ENCODE data around the gene ATF7.

ATF7 gene

DNA sequence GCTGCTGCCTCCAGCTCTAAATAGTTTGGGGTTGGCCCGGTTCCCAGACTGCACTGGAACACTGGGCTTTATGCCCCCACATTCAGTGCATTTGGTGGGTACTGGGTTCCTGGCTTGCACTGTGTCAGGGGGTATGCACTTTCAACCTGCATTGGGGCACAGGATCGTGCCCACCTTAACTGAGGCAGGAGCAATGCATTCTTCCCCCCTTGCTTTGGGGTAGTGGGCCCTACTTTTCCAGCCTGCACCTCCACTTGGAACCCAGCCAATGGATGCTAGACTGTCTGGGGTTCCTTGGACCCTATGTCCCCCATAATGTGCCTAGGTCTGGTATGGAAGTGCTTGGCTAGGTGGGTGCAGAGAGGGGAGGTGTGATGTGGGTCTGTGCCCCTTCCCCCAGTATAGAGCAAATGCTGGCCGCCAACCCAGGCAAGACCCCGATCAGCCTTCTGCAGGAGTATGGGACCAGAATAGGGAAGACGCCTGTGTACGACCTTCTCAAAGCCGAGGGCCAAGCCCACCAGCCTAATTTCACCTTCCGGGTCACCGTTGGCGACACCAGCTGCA lies 124.5 kb downstream of the ATF7 start:
- no peak for DNase-seq (ENCODE audit: low read depth in 2 of 2)

DNA sequence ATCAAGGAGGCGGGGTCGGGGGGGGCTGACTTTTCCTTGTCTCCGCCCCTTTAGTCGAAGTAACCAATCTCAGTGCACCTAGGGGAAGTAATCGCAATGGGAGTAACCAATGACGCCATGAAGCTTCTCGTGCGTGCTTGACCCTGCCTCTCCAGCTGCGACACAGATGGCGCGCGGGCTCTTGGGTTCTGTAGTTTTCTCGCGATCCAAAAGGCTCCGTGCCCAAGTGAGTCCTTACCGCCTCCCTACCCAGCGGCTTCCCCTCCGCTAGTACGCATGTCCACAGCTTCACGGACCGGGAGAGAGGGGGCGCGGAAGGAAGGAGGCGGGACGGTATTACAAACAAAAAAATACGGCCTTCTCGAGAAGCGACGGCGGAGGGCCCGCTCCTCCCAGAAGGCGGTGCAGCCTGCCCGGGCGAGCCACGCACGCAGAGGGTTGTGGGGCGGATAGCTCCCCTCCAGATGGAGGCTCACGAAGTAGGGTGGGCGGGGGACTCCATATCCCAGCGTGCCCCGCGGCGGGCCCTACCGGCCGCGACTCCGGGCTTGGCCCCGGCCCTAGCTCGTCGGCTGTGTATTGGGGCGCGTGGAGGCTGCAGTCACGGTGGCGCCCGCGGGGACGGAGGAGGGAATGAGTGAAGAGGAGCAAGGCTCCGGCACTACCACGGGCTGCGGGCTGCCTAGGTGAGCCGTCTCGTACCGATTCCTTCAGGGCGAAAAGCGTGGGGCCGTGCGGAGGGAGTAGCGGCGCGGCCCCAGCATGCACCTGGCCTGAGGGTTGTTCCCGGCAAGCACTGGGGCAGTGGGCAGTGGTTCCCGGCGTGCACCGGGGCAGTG lies 125.2 kb downstream of the ATF7 start, which contains the start of gene TARBP2:
Gene TARBP2 (plus strand): TSS at position 508 of the 839 bp plus-strand sequence. CDS start 126 bp downstream, at position 634.
- peak; percentile 91 to 97 for DNase-seq (ENCODE audit: low read depth in 2 of 2)

DNA sequence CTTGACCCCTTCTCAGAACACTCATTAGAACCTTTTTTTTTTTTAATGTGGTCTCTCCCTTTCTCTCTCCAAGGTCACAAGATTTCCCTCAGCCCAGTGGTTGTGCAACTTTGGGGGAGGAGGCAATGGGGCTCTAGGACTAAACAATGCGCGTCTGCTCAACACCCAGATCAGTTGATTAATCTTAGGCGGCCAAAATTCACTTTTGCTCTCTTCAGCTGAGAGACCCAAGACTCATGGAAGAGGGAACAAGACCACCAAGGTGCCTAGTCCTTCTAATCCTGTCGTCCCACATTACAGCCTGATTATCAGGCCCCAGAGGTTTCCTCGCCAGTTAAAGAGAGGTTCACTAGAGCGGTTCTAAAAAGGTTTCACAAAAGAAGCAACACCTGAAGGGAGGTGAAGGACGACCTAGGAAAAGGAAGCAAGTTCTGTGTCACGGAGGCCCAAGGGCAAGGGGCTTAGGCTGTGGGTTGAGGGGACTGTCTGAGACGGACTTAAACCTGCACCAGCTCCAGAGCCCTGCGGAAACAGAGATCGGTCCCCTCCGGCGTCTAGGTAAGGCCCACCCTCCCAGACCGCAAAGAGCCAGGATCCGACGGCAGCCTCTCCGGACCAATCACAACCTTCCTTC lies 125.9 kb downstream of the ATF7 start:
- no peak for DNase-seq (ENCODE audit: low read depth in 2 of 2)

DNA sequence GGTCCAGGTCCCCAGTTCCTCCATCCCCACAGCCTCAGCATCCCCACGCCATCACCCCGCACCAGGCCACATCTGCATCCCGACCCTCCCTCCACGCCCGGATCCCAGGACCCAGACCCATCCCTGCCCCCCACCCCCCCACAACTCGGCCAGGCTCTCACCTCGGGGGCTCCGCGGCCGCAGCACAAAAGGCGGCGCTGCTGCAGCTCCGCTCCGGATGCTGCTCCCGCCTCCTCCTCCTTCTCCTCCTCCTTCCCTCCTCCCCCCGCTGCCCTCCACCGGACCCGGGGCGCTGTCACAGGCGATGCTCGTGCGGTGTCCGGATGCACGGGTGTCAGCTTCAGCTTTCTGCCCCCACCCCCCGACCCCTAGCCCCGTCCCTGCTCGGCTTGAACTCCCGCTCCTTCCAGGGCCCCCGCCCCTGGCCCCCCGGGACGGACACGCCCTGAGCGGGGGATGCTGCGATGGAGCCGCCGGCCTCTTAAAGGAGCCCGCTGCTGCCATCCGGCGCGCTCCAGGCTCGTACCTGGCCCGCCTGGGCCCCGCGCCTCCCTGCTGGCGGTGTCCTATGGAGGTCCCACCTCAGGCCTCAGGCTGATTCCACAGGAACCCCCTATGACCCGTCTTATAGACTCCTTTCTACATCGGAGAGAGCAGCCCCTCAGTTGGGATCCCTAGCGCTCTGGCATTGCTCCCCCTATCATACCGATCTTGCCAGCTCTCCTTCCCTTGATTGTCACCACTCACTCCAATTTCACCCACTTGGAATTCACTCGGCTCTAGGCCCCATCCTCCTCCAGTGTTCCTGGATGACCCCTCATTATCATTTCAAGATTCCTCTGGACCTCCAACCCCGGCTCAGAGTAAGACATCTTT lies 126.7 kb downstream of the ATF7 start, which contains the start of gene MAP3K12:
Gene MAP3K12 (minus strand): TSS at position 193 of the 876 bp plus-strand sequence. CDS start 12,067 bp downstream, outside the sequence.
- peak; percentile 49 to 51 for DNase-seq (ENCODE audit: low read depth in 2 of 2)

DNA sequence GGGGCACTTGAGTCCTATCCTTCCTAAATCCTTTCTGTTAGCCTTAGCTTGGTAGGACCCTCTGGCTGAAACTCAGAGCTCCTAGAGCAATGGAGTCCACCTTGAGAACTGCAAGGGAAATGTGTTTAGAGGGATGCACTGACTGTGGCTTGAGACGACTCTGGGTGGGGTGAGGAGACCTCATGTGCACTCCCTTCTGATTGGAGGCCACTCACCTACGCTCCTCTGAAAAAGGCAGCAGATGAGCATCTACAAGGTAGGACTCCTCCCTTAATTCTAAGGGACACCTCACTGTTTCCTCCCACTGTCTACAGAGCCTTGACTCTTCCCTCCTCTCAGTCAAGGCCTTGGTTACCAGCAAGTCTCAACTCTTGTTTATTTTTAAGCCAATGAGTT lies 127.9 kb downstream of the ATF7 start:
- DNase-seq (ENCODE audit: low read depth in 2 of 2): no peak

DNA sequence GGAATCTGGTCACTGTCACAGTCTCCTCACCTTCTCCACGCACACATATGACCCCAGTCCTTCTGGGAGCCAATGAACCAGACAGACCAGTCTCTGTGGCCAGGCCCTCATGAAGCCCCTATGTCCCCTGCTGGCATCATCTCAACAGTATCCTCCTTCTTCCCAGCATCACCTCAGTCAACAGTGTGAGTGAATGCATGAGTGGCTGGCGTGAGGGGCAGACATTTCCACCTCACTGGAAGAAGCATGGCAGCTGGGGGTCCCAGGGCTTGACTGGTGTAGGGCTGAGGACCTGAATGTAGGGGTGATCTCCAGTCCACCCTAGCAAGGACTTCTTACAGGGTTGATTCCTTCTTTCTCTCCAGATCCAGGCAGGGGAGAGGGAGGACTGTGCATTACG lies 128.7 kb downstream of the ATF7 start:
- no peak for DNase-seq (ENCODE audit: low read depth in 2 of 2)

DNA sequence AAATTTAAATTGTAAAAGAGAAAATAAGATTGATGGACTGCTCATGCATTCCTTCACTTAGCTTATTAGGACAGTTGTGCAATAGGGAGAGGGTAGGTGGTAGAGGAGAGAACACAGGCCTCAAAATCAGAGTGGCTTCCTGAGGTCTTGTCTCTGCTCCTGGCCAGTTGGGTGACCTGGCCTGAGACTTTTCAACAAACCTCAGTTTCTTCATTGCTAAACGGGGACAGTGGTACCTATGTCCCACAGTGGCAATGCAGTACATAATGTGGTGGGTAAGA lies 129.5 kb downstream of the ATF7 start:
- DNase-seq (ENCODE audit: low read depth in 2 of 2): no peak

DNA sequence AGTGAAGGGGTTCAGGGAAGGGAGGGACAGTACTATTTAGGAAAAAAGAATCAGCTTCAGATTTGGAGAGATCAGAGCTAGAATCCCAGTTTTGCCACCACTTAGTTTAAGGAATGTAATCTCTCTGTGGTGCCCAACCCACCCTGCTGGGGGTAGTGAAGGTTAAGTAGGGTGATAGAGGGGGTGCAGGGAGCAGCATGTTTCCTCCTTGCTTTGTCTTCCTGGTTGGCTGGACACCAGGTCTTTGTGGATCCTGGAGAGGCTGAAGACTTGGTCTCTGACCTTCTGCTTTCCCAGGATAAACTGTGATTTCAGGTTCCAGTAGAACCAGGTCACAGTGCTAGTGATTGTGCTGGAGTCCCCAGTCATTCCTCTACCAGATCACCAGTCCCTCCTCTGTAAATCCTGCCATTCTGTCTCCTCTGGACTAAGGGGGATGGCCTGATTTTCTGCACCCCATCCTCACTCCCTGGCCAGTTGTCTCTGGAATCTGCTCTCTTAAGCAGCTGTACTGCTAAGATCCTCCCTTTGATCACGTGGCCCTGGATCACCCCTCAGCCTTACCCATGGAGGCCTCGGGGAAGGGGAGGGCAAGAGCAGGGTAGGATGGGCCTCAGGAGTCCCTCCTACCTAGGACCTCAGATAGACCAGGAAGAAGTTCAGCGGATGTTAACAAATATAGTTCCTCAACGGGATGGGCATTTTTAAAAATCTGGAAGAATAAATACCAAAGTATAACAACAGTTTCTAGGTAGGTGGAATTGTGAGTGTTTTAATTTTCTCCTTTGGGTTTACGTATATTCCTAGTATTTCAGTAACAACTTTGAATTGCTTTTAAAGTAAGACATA lies 130.1 kb downstream of the ATF7 start:
- no peak for DNase-seq (ENCODE audit: low read depth in 2 of 2)

DNA sequence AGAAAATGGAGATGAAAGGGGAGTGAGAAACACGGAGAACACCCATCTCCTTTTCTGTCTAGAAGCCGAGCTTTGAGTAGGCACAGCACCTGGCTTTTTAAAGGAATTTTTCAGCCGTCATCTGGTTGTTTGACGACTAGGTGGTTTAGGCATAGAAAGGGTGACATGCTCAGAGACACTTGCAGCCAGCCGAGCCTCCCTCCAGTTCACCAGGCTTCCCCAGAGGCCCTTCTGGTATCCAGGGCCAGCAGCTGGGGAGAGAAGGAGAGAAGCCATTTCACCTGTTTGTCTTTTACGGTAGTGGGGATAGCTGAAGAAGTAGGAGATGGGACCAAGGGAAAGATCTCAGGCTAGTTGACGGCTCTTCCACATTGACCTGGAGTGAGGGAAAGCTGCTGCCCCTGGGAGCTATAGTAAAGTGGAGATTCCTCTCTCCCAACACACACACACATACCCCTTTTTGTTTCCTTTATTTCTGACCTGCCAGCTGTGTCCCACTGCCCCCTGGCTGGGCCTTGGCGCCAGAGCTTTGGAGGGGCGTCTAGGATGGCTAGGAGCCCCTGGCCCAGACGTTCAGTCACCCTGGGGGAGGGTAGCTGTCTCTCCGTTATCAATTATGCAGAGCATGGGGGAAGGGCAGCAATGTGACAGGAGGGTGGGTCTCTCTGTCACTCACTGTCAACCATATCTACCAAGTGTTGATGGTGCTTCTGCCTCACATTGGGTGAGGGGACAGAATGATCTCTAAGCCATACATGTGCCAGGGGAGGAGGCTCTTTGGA lies 132.4 kb downstream of the ATF7 start:
- no peak for DNase-seq (ENCODE audit: low read depth in 2 of 2)

DNA sequence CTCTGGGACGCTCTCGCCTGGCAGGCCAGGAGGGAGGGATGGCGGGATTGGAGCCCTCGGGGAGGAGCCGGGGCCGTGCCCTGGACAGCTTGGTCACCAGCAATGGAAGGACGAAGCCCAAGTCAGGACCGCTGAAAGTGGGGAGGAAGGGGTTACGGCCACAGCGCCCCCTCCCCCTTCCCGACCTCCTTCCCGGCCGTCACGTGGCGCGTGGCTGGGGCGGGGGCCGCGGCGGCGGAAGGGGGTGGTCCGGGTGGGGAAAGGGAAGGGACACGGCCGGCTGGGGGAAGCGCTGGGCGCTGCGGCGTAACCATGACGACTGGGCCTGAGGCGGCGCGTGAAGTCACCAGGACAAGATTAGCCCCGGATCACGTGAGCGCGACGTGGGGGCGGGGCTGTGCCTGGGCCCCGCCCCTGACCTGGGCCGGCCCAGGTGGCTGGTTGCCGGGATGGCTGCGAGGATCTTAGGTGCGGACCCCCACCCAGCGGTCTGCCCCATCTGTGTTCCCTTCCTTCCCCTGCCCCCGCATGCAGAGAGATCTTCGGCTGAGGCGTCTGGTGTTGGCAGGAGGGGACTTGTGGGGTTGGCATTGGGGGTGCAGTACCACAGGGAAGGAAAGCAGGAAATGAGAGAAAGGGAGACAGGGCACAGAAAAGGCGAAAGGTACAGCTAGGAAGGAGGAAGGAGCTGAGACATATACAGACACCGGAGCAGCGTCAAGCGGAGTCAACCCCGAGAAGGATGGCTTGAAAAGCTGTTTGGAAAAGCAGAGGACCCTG lies 133.2 kb downstream of the ATF7 start:
- peak; percentile 77 to 82 for DNase-seq (ENCODE audit: low read depth in 2 of 2)

DNA sequence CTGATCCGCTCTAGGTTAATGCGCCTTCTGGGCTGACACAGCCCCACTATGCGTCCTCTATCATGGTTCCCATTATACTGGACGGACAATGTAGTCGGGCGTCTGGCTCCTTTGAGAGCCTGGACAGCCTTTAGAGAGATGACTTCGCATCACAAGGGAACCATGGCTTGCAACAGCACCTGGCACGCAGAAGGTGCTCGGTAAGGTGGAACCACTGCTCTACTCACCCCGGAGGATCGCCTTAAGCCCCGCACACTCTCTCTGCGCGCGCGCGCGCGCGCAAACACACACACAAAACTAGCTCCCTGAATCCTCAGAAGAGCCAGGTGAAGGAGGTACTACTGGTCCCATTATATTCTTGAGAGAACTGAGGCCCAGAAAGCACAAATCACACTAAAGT lies 134.0 kb downstream of the ATF7 start:
- DNase-seq (ENCODE audit: low read depth in 2 of 2): no peak

DNA sequence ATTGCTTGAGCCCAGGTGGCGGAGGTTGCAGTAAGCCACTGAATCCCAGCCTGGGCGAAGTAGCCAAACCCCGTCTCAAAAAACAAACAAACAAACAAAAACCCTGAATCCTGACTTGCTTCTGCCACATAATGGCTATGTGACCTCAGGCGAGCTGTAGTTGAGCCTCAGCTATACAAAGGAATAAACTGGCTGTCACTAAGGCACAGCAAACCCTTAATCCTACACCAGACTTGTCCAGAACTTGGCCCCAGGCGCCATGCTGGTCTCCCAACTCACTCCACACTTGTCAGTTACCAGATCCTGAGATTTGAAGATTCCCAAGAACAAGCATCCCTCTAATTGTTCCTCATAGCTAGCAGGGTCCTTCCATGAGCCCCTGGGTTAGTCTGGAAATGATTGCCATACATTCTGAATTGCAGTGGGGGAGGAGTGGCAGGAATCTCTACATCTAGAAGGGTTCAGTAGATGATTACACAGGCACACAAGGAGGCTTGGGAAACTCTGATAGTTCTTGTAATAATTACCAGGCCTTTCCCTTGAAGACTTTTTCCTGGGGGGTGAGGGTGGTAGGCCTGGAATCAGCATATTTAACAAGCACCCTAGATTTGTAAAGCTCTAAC lies 136.8 kb downstream of the ATF7 start:
- no peak for DNase-seq (ENCODE audit: low read depth in 2 of 2)

DNA sequence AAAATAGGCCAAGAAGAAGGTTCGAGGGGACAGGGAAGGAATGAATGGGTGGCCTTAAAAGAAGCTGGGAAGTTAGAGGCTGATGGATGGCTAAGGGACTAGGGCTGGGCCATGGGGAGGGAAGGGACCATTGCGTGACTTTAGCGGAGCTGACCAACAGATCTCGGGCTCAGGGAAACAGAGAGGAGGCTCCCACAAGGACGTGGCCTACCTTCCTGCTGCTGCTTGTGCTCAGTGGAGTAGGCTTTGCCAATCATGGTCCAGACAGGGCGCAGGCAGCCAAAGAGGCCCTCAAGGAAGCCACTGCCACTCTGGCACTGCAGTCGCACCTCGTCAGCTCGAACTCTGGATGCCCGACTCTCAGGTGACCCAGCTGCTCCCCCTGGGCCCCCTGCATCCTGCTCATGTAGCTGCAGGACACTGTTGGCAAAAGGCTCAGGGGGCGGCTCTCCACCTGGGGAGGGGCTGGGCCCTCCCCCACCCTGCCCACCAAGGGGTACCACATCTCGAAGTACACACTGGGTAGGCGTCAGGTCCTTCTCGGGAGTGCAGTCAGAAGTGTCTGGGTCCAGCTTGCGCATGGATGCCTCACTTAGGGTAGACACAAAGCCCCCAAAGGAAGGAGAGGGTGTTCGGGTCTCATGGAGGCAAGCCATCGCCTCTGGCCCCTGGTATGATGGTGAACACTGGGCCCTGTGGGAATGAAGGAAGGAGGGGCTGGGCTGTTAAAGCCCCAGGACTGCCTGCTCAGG lies 139.3 kb downstream of the ATF7 start:
- DNase-seq (ENCODE audit: low read depth in 2 of 2): no peak

DNA sequence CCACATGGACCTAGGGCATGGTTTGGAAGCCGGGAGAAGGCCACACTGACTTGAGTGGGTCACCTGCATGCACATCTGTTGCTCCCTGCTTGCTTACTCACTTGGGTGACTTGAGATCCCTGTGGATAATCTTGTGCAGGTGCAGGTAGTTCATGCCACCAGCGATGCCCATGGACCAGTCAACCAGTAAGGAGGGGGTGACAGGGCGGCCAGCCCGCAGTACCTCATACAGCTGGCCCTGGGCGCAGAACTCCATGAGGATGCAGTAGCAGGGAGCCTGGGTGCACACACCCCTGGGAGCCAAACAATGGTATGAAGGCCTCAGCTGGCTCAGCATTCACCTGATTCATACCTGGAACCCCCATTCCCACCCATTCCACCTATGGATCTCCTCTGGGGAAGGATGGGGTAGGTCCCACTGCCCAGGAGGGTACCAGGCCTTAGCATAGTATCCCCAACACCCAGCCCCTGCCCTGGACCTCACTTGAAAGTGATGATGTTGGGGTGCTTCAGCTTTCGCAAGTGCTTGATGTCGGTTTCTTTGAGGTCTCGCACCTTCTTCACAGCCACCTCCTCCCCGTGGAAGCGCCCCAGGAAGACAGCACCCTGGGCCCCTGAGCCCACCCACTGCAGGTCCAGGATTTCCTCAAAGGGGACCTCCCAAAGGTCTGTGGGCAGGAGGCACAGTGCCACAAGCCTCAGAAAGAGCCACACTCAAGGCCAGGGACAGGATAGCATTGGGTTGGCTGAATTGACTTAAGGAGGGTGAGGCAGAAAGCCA lies 140.0 kb downstream of the ATF7 start:
- DNase-seq (ENCODE audit: low read depth in 2 of 2): no peak

DNA sequence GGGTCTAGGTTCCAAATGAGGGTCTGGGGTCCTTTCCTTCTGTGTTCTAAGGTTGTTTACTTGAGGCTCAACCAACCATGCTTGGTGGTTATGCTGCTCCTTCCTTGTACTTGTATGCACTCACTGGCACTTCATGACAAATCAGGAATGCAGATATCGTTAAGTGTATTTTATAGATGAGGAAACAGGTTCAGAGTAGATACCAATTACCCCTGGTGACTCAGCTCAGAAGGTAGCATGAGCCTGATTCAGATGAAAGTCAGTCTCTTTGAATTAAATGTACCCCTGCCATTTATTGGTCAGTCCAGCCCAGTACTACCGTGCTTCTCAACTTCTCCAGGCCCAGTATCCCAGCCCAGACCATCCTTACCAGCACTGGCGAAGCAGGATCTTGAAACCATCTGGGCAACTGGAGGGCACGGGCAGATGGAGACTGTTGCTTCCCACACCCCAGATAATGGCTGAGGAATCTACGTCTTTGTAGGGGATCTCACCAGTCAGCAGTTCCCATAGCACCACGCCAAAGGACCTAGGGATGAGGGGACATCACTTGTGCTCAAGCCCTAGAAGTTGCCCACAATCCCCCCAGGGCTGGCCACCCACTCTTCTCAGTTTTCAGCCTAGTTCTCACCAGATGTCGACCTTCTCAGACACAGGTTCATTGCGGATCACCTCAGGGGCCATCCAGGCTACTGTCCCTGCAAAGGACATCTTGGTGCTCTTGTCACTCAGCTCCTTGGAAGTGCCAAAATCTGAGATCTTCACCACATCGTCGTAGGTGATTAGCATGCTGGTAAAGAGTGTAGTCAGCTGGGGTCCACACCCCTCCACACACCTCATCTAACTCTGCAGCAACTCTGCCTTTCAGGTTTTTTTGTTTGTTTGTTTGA lies 141.3 kb downstream of the ATF7 start:
- DNase-seq (ENCODE audit: low read depth in 2 of 2): no peak

DNA sequence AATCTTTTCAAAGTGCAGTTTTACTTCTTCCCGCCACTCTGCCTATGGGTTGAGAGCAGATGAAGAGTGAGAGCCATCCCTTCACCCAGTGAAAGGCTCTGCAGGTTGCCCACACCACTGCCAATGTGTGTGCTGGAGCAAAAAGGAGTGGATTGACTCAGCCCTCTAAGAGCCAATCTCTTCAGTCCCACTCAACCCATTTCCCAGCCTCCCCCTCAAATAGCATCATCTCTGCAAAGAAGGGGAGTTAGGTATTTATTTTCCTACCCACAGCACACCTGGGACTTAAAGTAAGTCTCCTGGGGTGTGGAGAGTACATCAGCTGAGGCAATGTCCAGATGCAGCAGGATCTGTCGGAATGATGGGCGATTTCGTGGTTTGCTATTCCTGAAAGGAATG lies 142.2 kb downstream of the ATF7 start:
- DNase-seq (ENCODE audit: low read depth in 2 of 2): no peak
